ENCODE measurements around the gene PRKAR1B. TPM values are rescaled to one million over a fixed set of nuclear protein-coding genes. Genes with fewer than 3 reads are reported as not detected.

The PRKAR1B gene
- total RNA-seq, 1 experiment from 2014 or later, result 51.7 TPM

DNA sequence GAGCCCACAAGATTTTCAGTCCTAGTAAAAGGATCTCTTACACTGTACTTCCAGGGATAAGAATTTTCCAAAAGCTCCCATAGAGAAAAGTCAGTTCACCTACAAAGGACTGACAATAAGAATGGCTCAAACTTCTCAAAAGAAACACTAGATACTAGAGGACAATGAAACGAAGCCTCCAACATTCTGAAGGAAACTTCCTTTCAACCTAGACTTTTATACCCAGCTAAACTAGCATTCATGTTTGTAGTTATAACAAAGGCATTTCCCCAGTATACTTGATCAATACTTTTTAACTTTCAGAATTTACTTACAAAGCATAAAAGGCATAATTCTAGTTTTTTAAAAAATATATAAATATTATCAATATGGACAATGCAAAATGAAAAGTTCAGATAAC, 41.5 kb downstream of the PRKAR1B start:
- Histone ChIP-seq H3K27ac (no peak overlapping the region), H3K27me3 (ENCODE audit: insufficient read depth, low read depth) (no peaks in the 10 kb centered on the region), H4K20me1 (ENCODE audit: insufficient read depth) (no peaks in the 10 kb centered on the region), H3K9me2 (ENCODE audit: insufficient read depth) (no peaks in the 10 kb centered on the region), H2AFZ (no peak overlapping the region), H3K4me2 (no peak overlapping the region), H3K36me3 (ENCODE audit: low read depth) (no peaks in the 10 kb centered on the region; the same call in 1 of the 2 replicates), H3K79me2 (ENCODE audit: low read depth) (no peaks in the 10 kb centered on the region), H3F3A (ENCODE audit: insufficient read depth, low read depth) (no peaks in the 10 kb centered on the region; the same call in none of the 2 replicates), H3K4me3 (no peak overlapping the region), H3K9me3 (ENCODE audit: insufficient read depth, low read depth) (peaks cover 24% of the 10 kb centered on the region), H3K4me1 (replicated peaks; ENCODE audit: insufficient read depth) (no peaks in the 10 kb centered on the region)
- ChIA-PET CTCF (no interaction called here), POLR2A (ENCODE audit: unreplicated experiment) (no interaction called here)
- DNase-seq, result no peak
- intact Hi-C loops (cut with micrococcal nuclease; ENCODE audit: unreplicated experiment), result no loop called here
- no TSS peak for BruUV-seq (replicated peaks)
- TF ChIP-seq, protein P1, sequence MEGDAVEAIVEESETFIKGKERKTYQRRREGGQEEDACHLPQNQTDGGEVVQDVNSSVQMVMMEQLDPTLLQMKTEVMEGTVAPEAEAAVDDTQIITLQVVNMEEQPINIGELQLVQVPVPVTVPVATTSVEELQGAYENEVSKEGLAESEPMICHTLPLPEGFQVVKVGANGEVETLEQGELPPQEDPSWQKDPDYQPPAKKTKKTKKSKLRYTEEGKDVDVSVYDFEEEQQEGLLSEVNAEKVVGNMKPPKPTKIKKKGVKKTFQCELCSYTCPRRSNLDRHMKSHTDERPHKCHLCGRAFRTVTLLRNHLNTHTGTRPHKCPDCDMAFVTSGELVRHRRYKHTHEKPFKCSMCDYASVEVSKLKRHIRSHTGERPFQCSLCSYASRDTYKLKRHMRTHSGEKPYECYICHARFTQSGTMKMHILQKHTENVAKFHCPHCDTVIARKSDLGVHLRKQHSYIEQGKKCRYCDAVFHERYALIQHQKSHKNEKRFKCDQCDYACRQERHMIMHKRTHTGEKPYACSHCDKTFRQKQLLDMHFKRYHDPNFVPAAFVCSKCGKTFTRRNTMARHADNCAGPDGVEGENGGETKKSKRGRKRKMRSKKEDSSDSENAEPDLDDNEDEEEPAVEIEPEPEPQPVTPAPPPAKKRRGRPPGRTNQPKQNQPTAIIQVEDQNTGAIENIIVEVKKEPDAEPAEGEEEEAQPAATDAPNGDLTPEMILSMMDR (conservative IDR thresholded peaks at IDR 0.05), result no peak
- TF ChIP-seq EZH2 (IDR thresholded peaks at IDR 0.05; ENCODE audit: low read depth), result no peak

DNA sequence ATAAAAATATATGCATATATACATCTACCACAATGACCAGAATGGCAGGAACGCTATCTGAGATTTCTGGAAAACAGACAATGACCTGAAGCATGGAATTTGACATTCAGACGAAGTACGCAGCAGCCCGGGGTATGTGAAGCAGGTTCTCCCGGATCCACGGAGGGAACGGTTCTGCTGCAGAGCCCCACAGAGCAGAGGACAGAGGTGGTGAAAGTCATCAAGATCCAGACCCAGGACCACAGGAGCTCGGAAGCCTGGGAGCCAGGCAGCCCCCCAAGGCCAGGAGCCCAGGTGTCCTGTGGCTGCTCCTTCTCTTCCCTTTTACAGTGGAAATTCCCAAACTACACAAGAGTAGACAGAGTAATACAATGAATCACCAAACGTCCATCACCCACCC, 42.7 kb downstream of the PRKAR1B start:
- H4K20me1 ChIP-seq (ENCODE audit: insufficient read depth), result peaks cover 4% of the 10 kb centered on the region; the same call in 1 of the 2 replicates
- TF ChIP-seq, protein P1 (conservative IDR thresholded peaks at IDR 0.05), result no peak
- no peak for TF ChIP-seq EZH2 (IDR thresholded peaks at IDR 0.05; ENCODE audit: low read depth)
- no peaks in the 10 kb centered on the region; the same call in none of the 2 replicates for H3F3A ChIP-seq (ENCODE audit: insufficient read depth, low read depth)
- BruUV-seq (replicated peaks), result no TSS peak
- ChIA-PET CTCF (no interaction called here), POLR2A (ENCODE audit: unreplicated experiment) (no interaction called here)
- H3K27me3 ChIP-seq (ENCODE audit: insufficient read depth, low read depth), result no peaks in the 10 kb centered on the region
- H3K4me1 ChIP-seq (replicated peaks; ENCODE audit: insufficient read depth), result no peaks in the 10 kb centered on the region
- H3K9me3 ChIP-seq (ENCODE audit: insufficient read depth, low read depth), result peaks cover 21% of the 10 kb centered on the region
- H3K36me3 ChIP-seq (ENCODE audit: low read depth), result no peaks in the 10 kb centered on the region; the same call in none of the 2 replicates
- H3K79me2 ChIP-seq (ENCODE audit: low read depth), result no peaks in the 10 kb centered on the region
- H3K9me2 ChIP-seq (ENCODE audit: insufficient read depth), result no peaks in the 10 kb centered on the region
- no peak overlapping the region for H3K4me2 ChIP-seq
- no peak overlapping the region for H3K27ac ChIP-seq
- H2AFZ ChIP-seq, result no peak overlapping the region
- intact Hi-C loops (cut with micrococcal nuclease; ENCODE audit: unreplicated experiment), result no loop called here
- H3K4me3 ChIP-seq, result no peak overlapping the region
- no peak for DNase-seq

DNA sequence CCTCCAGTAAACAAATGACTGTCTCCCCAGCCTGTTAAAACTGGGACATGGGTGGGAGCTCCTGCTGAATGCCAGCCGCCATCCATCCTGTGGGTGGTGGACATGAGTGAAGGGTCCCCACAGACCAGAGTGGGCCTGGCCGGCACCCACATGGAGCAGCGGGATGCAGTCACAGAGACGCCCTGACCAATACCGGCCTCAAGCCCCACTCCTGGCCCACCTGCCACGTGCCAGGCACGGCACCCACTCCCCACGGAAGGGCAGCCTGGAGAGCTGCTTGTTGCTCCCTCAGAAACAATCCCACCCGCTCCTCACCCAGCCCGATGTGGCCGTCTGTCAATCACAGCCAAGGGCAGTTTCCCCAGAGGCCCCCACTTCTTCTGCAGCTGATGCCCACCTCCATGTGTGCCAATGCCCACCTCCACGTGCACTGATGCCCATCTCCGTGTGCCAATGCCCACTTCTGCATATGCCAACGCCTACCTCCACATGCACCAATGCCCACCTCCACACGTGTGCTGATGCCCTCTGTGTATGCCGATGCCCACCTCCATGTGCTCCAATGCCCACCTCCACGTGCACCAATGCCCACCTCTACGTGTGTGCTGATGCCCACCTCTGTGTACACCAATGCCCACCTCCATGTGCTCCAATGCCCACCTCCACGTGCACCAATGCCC, 43.4 kb downstream of the PRKAR1B start:
- DNase-seq, result no peak
- H2AFZ ChIP-seq, result no peak overlapping the region
- no peak overlapping the region for H3K4me3 ChIP-seq
- no peaks in the 10 kb centered on the region for H3K4me1 ChIP-seq (replicated peaks; ENCODE audit: insufficient read depth)
- H3K27me3 ChIP-seq (ENCODE audit: insufficient read depth, low read depth), result no peaks in the 10 kb centered on the region
- H3K4me2 ChIP-seq, result no peak overlapping the region
- ChIA-PET POLR2A (ENCODE audit: unreplicated experiment) (no interaction called here), CTCF (no interaction called here)
- H4K20me1 ChIP-seq (ENCODE audit: insufficient read depth), result peaks cover 4% of the 10 kb centered on the region; the same call in 1 of the 2 replicates
- no peak for TF ChIP-seq EZH2 (IDR thresholded peaks at IDR 0.05; ENCODE audit: low read depth)
- TF ChIP-seq, protein P1 (conservative IDR thresholded peaks at IDR 0.05), result no peak
- no peak overlapping the region for H3K27ac ChIP-seq
- intact Hi-C loops (cut with micrococcal nuclease; ENCODE audit: unreplicated experiment), result no loop called here
- BruUV-seq (replicated peaks), result no TSS peak
- H3K36me3 ChIP-seq (ENCODE audit: low read depth), result no peaks in the 10 kb centered on the region; the same call in none of the 2 replicates
- H3F3A ChIP-seq (ENCODE audit: insufficient read depth, low read depth), result no peaks in the 10 kb centered on the region; the same call in none of the 2 replicates
- no peaks in the 10 kb centered on the region for H3K79me2 ChIP-seq (ENCODE audit: low read depth)
- H3K9me2 ChIP-seq (ENCODE audit: insufficient read depth), result no peaks in the 10 kb centered on the region
- H3K9me3 ChIP-seq (ENCODE audit: insufficient read depth, low read depth), result peaks cover 14% of the 10 kb centered on the region

All from PC-9 (cell line).